NCI-H526 (cell line): Measurements from ENCODE around the gene HYDIN.
"Not testable (repeated sequence)": the region's sequence is repeated elsewhere in the genome, so short reads cannot be mapped to it uniquely, and the experiment has no call there.

Source experiments
- DNase-seq, 2 experiments: peaks; one replicate each; lab custom pipeline; 2025; lab: John Stamatoyannopoulos, UW

Gene HYDIN

DNA sequence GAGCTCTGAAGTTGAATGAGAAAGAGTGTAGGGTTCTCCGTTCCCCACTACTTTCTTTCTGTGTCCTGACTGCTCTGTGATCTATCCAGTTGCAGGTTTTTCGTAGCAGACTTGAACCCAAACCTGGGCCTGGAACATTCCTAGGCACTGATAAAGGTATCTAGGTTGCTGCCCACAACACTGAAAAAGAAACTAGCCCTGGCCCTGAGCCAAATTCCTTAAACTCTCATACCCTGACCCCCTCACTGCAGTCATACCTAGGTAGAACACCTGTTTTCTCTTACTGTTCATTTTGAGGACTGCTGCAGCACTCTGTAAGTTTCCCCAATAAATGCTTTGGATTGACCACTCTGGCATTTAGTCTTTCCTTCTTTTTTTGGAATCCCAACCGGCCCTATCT, 5.4 kb downstream of the HYDIN start:
- DNase-seq: no peak

DNA sequence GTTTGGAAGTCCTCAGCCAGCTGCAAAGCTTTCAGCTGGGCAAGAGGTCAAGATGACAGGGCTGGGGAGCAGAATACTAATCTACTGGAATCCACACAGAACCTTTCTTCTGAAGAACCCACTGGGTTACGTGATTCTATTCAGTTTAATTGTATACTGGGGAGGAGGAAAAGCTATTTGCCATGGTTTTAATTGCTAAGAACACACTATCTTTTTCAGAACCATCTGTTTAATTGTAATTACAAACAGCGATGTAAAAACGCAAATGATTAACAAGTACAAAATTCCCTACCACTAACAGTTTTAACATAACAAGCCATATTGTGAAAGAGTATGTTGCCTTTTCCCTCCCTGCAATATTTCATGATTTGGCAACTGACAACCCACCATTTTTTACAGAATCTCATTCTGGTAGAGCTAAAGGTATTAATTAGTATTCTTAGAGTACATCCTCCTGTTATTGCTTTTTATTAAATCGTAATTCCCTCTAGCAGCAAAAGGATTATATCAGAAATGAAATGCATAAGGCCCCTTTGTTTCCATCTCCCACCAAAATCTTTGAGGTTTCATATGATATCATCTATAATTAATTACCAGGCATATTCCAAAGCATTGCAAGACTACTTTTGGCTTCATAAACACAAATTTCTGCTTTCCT, 12.1 kb downstream of the HYDIN start:
- DNase-seq: no peak

DNA sequence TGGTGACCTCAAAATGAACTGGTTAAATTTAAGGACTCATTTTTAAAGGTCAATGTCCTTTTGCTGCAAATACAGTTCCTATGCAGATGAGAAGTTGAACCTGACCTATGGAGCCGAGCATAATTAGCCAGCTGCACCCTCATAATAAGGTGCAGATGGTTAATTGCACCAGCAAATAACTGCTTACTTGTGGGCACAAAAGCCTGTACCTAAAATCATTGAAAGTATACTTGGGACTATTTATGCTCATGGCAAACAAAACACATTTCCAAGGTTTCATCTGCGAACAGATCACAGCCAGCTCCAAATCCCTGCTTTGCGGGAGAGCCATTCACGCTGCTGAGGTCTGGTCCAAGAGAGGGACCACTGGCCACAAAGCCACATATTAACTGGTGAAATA, 13.0 kb downstream of the HYDIN start:
- DNase-seq: no peak

DNA sequence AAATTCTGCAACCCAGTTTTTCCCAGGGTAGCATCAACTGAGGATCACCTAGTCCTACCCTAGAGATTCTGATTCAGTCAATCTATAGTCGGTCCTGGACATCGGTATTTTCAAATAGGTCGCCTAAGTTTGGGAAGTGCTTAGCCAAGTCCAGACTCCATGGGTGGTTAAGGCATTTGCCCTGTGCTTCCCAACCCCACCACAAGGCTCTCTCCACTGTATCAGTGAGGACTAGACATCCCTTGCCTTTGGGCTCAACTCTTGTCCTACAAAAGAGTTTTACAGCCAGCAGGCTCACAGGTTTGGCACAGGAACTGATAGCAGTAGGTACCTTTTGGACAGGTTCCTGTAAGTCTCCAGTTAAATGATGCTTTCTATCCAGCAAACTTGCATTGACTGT, 13.8 kb downstream of the HYDIN start:
- no peak for DNase-seq

DNA sequence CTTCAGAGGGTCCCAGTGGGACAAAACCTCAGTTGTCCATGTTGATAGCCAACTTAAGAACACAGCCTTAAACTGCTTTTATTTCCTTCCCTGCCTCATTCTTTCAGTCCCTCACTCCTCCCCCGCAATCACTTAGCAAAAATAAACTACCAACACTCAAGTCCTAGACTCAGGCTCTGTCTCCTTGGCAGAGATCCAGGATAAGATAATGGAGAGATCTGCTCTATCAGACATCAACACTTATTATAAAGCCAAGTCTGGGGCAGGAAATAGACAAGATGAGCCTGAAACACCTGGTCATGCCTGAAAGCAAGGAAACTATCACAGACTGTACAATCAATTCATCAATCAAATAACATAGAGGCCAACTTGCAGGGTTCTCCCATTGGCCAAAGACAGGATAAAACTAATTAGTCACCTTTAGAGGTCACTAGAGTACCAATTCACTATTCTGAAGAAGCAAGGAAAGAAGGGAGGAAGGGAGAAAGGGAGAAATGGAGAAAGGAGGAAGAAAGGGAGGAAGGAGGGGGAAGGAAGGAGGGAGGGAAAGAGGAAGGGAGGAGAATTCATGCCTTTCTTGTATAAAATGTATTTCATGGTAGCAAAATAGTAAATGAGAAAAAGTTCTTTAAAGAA, 15.7 kb downstream of the HYDIN start:
- no peak for DNase-seq

DNA sequence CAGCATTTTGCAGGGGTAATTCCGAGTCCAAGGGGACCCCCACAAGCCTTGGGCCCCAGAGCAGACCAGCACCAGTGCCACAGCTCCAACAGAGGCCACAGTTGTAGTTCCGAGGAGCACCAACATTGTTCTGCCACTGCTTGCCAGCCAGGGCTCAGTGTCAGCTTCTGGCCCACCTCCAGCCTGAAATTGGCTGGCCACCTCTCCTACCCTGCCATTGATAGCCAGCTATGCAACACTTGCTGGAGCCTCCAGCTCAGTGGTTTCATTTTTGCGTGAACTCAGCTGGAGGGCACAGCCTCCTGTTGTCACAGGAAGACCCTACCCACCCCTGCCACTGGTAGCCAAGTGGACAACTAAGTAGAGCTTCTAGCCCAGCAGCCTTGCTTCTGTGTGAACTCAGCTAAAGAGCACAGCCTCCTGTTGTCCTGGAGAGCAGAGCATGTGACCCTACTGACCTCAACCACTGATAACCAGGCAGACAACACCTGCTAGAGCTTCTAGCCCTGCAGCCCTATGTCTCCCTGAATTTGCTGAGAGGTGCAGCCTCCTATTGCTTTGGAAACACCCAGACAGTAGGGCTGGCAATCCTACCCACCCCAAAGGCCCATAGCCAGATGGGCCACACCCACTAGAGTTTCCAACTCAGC, 24.9 kb downstream of the HYDIN start:
- no peak for DNase-seq

DNA sequence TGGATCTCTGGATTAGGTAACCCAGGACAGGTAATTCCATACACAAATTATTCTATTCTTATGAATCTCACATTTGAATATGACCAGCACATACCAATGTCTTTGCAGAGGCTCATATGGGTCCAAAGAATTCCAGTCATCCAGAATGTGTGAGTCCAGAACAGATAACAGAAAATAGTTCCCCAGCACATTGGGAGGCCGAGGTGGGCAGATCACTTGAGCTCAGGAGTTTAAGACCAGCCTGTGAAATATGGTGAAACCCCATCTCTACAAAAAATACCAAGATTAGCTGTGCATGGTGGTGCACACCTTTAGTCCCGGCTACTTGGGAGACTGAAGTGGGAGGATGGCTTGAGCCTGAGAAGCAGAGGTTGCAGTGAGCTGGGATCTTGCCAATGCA, 26.9 kb downstream of the HYDIN start:
- DNase-seq: no peak

DNA sequence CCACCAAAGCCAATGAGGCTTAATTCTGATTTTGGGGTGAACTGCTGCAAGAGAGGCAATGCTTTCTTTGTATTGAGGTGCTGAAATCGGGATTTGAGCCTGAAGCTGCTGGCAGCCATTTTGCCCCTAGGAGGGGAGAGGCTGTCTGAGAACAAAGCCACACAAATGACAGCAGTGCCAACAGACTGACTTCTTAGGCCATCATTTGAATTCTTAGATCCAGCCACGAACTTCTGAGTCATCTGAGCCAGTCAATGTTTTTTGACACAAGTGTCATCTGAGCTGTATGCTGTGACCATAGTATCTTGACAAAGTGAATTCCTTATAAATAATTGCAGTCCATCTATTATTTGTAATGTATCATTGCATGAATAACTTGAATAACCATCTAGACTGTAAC, 29.0 kb downstream of the HYDIN start:
- no peak for DNase-seq

DNA sequence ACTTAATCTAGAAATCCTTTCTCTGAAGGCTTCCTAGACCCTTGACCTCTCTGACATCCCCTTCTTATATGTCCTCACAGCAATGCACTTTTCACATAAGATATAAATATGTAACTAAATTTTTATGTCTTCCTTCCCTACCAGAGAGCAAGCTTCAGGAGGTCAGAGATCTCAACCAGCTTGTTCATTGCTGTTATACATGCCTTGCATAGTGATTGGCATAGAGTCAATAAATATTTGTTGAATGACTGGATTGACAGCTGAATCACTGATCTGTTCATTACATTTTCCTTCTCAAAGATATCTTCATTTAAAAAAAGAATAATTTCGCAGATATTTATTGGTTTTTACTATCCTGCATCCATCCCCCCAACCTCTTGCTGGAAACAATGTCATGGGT, 29.5 kb downstream of the HYDIN start:
- DNase-seq: no peak

DNA sequence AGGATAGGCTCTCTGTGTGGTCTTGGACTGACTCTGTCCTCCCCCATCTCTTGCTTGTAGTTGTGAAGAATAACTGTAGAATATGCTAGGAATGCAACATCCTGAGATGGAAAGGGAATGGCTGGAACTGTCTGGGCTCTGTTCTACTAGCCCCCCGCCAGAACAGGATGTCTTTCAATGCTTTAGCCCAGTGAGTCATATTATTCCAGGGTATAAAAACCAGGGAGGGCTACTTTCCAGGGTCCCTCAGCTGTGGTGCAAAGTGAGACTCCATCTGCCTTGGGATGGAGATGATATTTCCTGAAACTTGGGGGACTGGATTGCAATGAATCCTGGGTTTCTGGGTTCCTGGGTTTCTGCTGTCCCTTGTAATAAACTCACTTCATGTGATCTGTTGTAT, 32.1 kb downstream of the HYDIN start:
- no peak for DNase-seq

DNA sequence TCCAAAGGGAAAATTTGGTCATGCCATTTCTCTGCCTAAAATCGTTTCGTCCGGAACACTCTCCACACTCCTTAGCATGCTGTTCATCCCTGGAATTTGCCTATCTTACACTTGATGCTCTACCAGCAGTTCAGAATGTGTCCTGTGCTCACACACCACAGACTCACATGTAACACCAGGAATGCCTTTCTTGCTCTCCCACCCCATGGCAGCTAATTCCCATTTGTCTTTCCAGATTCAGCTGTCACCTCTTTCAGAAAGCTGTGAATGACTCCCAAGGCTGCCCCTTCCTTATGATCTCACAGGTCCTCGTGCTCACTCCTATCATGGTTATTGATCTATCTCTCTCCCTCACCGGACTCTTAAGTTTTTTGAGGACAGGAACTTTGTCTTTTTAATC, 38.1 kb downstream of the HYDIN start:
- no peak for DNase-seq

DNA sequence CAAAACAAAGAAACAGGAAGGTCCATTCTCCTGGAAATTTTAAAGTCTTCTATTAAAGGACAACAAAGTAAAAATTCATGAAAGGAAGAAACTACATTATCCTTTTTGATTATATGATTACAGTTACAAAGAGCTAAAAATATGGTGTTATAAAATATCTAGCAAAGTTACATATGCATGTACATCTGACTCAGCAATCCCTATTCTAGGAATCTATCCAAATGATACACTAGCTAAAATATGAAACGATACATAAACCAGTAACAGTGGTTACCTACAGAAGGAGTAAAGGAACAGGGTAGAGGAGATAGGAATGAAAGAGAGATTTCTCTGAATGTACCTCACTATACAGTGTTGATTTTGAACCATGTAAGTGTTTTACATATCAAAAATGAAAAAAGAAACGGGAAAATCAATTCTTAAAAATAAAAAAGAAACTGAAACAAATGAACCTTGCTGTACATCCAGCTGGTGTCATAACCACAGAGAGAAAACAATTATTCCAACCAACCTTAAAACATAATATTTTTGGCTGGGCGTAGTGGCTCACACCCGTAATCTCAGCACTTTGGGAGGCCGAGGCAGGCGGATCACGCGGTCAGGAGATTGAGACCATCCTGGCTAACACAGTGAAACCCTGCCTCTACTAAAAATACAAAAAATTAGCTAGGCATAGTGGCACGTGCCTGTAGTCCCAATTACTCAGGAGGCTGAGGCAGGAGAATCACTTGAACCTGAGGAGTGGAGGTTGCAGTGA, 41.4 kb downstream of the HYDIN start:
- DNase-seq: no peak

DNA sequence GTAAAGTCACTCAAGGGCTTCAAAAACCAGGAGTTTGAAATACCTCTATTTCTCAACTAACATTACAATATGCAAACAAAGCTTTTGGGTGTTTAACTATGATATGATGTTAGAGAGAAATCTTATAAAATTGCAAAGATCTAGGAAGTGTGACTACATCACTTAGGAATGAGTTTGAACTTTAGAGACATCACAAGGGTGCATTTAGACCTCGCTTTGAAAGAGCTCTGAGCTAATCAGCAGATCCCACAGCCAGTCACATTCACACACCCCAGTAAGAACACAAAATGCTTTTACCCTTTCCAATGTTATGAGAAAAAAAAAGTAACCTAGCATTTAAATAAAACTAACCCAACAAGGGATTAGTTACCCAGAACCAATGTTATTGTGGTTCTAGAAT, 45.2 kb downstream of the HYDIN start:
- DNase-seq: no peak

DNA sequence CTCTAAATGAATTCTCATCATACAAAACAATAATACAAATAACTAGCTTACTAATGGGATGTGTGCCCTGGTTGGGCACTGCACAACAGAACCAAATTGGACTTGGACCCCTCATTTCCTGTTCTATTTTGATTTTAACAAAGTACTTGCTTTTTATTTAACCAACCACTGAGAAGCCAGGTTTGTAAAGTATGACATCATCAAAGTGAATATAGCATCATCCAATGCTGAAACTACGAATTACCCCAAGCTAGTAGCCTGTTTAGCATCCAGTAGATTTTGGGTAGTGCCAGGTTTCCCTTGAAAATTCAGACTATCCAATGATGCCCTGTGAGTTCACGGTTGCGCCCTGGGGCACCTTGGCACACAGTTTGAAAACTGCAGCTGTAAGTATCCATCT, 51.0 kb downstream of the HYDIN start:
- no peak for DNase-seq

DNA sequence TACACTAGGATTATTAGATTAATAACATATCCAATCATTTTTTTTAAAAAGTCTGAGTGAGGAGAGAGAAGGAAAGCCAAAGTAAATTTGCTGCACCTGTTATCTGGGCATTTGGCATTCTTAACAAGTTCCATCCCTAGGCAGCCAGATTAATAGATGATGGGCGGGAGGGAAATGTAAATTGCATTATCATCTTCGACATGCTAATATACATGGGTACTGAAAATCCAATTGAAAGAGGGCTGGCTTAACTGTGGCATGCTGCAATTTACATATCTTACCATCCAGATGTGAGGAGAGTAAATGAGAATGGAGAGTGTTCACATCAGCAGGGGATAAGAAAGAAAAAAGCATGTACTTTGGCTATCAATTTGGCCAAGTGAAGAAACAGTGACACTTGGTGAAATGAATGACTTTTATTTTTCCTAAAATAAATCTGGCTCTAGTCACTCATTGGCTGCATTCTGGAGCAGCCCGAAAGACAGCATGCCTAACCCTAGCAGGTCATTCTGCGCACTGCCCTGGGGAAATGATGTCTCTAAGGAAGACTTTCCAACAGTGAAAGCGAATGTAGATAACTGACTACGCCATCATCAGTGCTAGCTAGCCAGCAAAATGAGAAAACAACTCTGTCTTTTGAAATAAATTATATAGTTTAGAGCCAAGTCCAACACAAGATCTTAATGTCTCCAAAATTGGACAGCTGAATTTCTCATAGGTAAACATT, 57.9 kb downstream of the HYDIN start:
- no peak for DNase-seq

DNA sequence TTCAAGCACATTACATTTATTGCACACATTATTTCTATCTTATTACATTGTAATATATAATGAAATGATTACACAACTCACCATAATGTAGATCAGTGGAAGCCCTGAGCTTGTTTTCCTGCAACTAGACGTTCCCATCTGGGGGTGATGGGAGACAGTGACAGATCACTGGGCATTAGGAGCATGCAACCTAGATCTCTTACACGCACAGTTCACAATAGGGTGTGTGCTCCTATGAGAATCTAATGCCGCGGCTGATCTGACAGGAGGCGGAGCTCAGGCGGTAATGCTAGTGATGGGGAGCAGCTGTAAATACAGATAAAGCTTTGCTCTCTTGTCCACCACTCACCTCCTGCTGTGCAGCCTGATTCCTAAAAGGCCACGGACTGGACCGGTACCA, 69.5 kb downstream of the HYDIN start:
- DNase-seq: not testable (repeated sequence)

DNA sequence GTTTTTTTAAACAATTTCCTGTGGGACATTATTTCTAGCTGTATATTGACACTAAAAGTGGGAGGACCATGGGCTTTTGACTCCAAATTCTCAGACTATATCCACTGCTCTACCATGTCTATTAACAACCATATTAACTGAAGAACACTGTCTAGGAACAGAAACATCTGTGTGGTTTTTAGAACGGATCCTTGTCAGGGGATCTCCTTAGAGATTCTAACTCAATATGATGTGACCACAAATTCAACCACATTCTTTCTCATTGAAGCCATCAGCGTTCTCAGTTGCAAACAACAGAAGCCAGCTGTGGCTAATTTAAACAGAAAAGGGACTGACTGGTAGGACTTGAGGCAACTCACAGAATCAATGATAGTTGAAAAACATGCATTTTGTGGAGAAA, 73.2 kb downstream of the HYDIN start:
- DNase-seq: not testable (repeated sequence)

DNA sequence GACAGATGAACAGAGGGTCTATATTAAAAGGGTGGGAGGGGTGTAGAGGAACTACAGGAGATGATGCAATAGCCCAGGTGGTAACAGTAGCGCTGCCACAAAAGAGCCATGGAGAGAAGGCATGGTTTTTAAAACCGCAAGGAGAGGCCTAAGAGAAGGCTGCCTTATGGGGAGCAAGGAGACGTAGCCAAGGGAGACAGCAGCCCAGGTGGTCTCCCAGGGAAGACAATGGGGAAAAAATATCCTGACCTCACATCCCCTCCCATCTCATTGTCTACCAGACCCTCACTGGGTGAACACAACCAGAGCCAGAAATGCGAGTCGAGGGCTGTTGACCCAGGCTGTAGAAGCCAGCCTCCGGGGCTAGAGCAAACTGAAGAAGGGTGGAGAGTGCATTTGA, 77.2 kb downstream of the HYDIN start:
- DNase-seq: not testable (repeated sequence)

DNA sequence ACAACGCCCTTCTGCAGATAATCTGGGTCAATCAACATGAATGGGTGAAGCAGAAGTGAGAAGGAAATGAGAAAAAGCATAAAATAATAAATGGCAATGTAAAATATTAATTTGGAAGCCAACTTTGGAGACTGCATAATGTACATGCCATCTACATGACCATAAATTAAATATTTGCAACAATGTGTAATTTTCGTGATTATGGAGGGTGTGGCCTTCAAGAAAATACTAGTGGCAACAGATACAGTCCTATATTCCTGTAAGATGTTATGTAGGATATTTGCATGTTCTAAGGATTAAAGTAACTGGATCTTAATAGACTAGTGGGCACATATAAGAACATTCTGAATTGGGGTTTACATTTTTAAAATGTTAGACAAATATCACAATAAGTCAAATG, 78.9 kb downstream of the HYDIN start:
- not testable (repeated sequence) for DNase-seq

DNA sequence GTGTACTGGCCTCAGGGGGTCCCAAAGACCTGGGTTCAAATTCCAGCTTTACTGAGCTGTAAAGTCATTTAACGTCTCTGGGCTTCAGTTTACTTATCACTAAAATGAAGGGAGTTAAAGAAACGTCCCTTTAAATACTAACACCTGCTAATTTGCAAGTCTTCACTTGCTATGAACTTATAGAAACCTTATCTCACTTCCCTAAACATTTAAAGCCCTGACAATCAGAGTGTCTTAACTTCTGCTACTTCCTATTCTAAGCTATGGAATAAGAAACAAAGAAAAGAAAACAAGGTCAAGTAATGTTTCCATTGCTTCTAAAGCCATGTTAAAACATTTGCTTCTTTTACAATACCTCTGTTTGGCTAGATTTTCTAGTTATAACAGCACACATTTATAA, 87.3 kb downstream of the HYDIN start:
- DNase-seq: not testable (repeated sequence)

DNA sequence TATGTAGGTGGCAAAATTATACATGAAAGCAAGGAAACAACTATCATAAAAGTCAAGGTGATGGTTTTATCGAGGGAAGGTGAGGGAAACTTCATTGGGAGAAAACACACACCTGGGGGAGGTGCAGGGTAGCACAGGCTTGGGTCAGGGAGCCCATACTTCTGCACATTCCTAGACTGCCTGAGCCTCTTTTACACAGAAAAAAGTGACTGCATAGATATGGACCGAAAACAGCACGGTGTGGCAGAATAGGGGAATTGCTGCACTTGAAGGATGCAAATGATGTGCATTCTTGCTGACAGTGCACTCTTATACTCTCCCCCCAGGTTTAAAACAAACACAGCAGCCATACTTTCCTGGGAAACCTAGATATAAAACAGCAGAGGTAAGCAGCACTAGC, 120.0 kb downstream of the HYDIN start:
- DNase-seq: not testable (repeated sequence)

DNA sequence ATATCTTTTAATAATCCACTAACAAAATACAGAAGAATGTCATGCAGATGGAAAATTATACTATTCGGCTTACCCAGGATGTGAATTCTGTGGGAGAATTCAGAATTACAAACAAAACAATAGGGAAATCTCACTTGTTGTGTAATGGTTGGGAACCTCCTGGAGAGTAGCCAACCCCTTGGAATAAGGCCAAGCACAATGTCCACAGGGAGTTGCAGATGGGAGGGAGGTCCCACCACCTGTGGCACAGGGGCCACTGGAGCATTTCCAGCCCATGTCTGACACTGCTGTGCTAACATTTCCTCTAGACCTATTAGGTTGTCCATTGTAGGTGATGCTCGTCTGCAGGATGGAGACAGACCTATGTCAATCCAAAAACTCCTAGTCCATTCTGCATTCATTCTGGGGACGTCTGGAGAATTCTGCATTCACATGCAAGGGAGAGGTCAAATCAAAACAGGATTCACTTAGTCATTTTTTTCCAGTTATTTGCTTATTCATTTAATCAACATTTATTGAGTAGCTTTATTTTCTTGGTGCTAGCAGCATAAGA, 120.8 kb downstream of the HYDIN start:
- DNase-seq: not testable (repeated sequence)
